ENCODE measurements around the gene USP2.

GRCh38 chr11:119374632-119375336, 6.7 kb downstream of the USP2 start:
- TF ChIP-seq CTCF (IDR thresholded peaks at IDR 0.05) (no peak), POLR2A (IDR thresholded peaks at IDR 0.05) (no peak)
